Mucosa of descending colon (tissue), 3 donors: ENCODE measurements around the gene ARNT2. TPM values are rescaled to one million over a fixed set of nuclear protein-coding genes. Genes with fewer than 3 reads are reported as not detected.

Experiments
- ATAC-seq: fragments of 200-7000 bp; cut with Tn5 transposase; one replicate; pipeline ENCODE4 v1.9.1; 2020; ENCODE audit warnings: mild to moderate bottlenecking, moderate library complexity
- DNase-seq, 3 donors: peaks; one replicate each; pipeline ENCODE4 v3.0.0-alpha.2; 2020
- H3K36me3 ChIP-seq: fragments of 200-600 bp; one replicate; pipeline ENCODE4 v1.8.0; 2021; ENCODE audit warnings: low read depth, mild to moderate bottlenecking
- H3K4me1 ChIP-seq: fragments of 200-600 bp; one replicate; pipeline ENCODE4 v1.8.0; 2021; ENCODE audit warnings: low read depth, mild to moderate bottlenecking
- H3K4me3 ChIP-seq: fragments of 200-600 bp; one replicate; pipeline ENCODE4 v1.8.0; 2021; ENCODE audit warnings: mild to moderate bottlenecking
- H3K9me3 ChIP-seq: fragments of 200-600 bp; one replicate; pipeline ENCODE4 v1.8.0; 2021; ENCODE audit warnings: mild to moderate bottlenecking
- CTCF ChIP-seq: fragments of 200-600 bp; IDR thresholded peaks from one replicate; pipeline ENCODE4 v1.8.0; 2022; ENCODE audit warnings: antibody characterized with exemption, mild to moderate bottlenecking
- intact Hi-C, 2 donors: fragments of 100-400 bp; cut with DNase I in 1 of 2; cut with micrococcal nuclease in 1 of 2; formaldehyde crosslinking; loops; one replicate each; pipeline versions ENCODE4 v1.11.0 to v1.11.1; 2022; cut with DNase I, micrococcal nuclease
- total RNA-seq, 3 donors: library from RNA; stranded (reverse); fragmentation: NEBNext Ultra II Directional in 2 of 3; extraction: Animal tissue kit (Norgen Biotek cat#: 25700) in 2 of 3; gene quantifications; one replicate each; pipeline versions ENCODE4 v1.2.1 to v1.2.4, GENCODE V29; 2021 to 2023
- donor health status: DM: no; HTN: no; CAD: no; lungs with moderate emphysema.
- donor health status: DM: no; HTN: no; CAD: no.
- donor health status: DM: no; HTN: yes; CAD: no.

Gene ARNT2
- total RNA-seq, 3 donors from 2014 or later, result 2.8 to 11.1 (median 3.2) TPM

GRCh38 chr15:80426316-80426715, 22.1 kb downstream of the ARNT2 start:
- ATAC-seq (no peak), DNase-seq (no peak)
- Histone ChIP-seq H3K4me3 (no peak overlapping the region), H3K4me1 (no peaks in the 10 kb centered on the region), H3K9me3 (no peaks in the 10 kb centered on the region), H3K36me3 (no peaks in the 10 kb centered on the region)
- TF ChIP-seq CTCF, result no peak
- intact Hi-C loops, result no loop called here

DNA sequence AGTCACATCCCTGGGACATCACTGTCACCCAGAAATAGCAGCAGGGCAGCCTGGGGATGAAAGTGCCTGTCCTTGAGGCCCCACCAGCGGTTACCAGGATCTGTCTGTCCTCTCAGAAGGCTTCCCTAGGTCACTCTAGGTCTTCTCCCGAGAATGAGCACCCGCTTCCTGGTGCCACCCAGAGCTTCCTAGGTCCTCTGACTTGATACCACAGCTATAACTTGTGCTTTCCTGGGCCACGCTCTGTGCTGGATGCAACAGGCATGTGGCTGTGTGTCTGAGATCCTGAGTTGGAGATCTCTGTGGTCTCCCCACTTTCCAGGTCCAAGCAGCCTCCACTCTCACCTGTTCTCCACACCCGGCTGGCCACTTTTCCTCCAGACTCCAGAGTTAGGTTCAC, 25.8 kb downstream of the ARNT2 start:
- TF ChIP-seq CTCF, result no peak
- no peaks in the 10 kb centered on the region for H3K36me3 ChIP-seq
- H3K4me3 ChIP-seq, result no peak overlapping the region
- H3K4me1 ChIP-seq, result no peaks in the 10 kb centered on the region
- ATAC-seq (no peak), DNase-seq (no peak)
- intact Hi-C loops, result no loop called here
- H3K9me3 ChIP-seq, result no peaks in the 10 kb centered on the region

- TF ChIP-seq CTCF, result no peak
- ATAC-seq (no peak), DNase-seq (no peak)
- H3K4me3 ChIP-seq, result no peak overlapping the region
- intact Hi-C loops, result no loop called here
- no peaks in the 10 kb centered on the region for H3K9me3 ChIP-seq
- no peaks in the 10 kb centered on the region for H3K36me3 ChIP-seq
- H3K4me1 ChIP-seq, result no peaks in the 10 kb centered on the region
Measured at GRCh38 chr15:80431635-80432344, 27.6 kb downstream of the ARNT2 start.

GRCh38 chr15:80432345-80432702, 28.1 kb downstream of the ARNT2 start:
- ATAC-seq (no peak), DNase-seq (no peak)
- no peak for TF ChIP-seq CTCF
- H3K36me3 ChIP-seq, result no peaks in the 10 kb centered on the region
- H3K4me1 ChIP-seq, result no peaks in the 10 kb centered on the region
- H3K9me3 ChIP-seq, result no peaks in the 10 kb centered on the region
- H3K4me3 ChIP-seq, result no peak overlapping the region
- intact Hi-C loops, result no loop called here

- intact Hi-C loops, result no loop called here
- DNase-seq (no peak), ATAC-seq (no peak)
- TF ChIP-seq CTCF, result no peak
- no peak overlapping the region for H3K4me3 ChIP-seq
- no peaks in the 10 kb centered on the region for H3K9me3 ChIP-seq
- H3K36me3 ChIP-seq, result no peaks in the 10 kb centered on the region
- H3K4me1 ChIP-seq, result no peaks in the 10 kb centered on the region
Measured at GRCh38 chr15:80433836-80434235, 29.7 kb downstream of the ARNT2 start.
